Fibroblast of pulmonary artery (primary cell): ENCODE results near the gene CRELD2.

Experiments
- DNase-seq: peaks from one replicate; pipeline ENCODE4 v3.0.0-alpha.2; 2010; ENCODE audit warnings: low read depth
- H3K4me3 ChIP-seq: replicated peaks from 2 replicates; pipeline ENCODE4 v1.5.1; 2011; ENCODE audit warnings: low read depth, mild to moderate bottlenecking, control low read depth, low read length, moderate library complexity
- CTCF ChIP-seq: IDR thresholded peaks from 2 replicates; pipeline ENCODE4 v1.5.1; 2011; ENCODE audit warnings: mild to moderate bottlenecking, control low read depth, low read length, inconsistent platforms; ENCODE audit errors: missing control alignments

Gene CRELD2

GRCh38 chr22:49954991-49955580 is 36.7 kb downstream of the CRELD2 start:
- no peak overlapping the region for H3K4me3 ChIP-seq
- no peak for TF ChIP-seq CTCF
- no peak for DNase-seq

- no peak for DNase-seq
- TF ChIP-seq CTCF = no peak
- no peak overlapping the region for H3K4me3 ChIP-seq
Observed at GRCh38 chr22:49955581-49956417, 37.4 kb downstream of the CRELD2 start.

- no peak for TF ChIP-seq CTCF
- no peak for DNase-seq
- H3K4me3 ChIP-seq = no peak overlapping the region
Observed at GRCh38 chr22:49956418-49956770, 38.0 kb downstream of the CRELD2 start.

- no peak overlapping the region for H3K4me3 ChIP-seq
- no peak for DNase-seq
- no peak for TF ChIP-seq CTCF
Observed at GRCh38 chr22:49956914-49957825, 38.7 kb downstream of the CRELD2 start.

- no peak for DNase-seq
- TF ChIP-seq CTCF = no peak
- H3K4me3 ChIP-seq = no peak overlapping the region
Observed at GRCh38 chr22:49957826-49958365, 39.5 kb downstream of the CRELD2 start.

GRCh38 chr22:49958366-49958921 is 40.0 kb downstream of the CRELD2 start:
- no peak for TF ChIP-seq CTCF
- H3K4me3 ChIP-seq = no peak overlapping the region
- DNase-seq = no peak
